Pons (tissue), 1 donor: ENCODE data around the gene SLC11A1.

ENCODE experiments used
- DNase-seq: peaks from one replicate; pipeline ENCODE4 v3.0.0-alpha.2; 2016; ENCODE audit warnings: low spot score

Gene SLC11A1

GRCh38 chr2:218381916-218382366, at the start of gene SLC11A1:
Gene SLC11A1, plus strand, starts transcription at chr2:218382273. Its CDS starts 96 bp downstream, at chr2:218382369.
- DNase-seq, result peak; percentile 74

- no peak for DNase-seq
These were observed 49.8 kb upstream of the SLC11A1 start for GRCh38 chr2:218332288-218332687.

- DNase-seq, result peak; percentile 41
These were observed 49.0 kb upstream of the SLC11A1 start for GRCh38 chr2:218332920-218333645.

GRCh38 chr2:218334531-218334930, 47.5 kb upstream of the SLC11A1 start:
- DNase-seq, result no peak

GRCh38 chr2:218340656-218341055, 41.4 kb upstream of the SLC11A1 start:
- no peak for DNase-seq

- DNase-seq, result no peak
These were observed 40.7 kb upstream of the SLC11A1 start for GRCh38 chr2:218341381-218341780.

GRCh38 chr2:218342837-218343236, 39.2 kb upstream of the SLC11A1 start:
- no peak for DNase-seq

GRCh38 chr2:218343591-218343990, 38.5 kb upstream of the SLC11A1 start:
- DNase-seq, result no peak

- no peak for DNase-seq
These were observed 37.9 kb upstream of the SLC11A1 start for GRCh38 chr2:218344090-218344754.

- DNase-seq, result no peak
These were observed 37.2 kb upstream of the SLC11A1 start for GRCh38 chr2:218344755-218345417.

- DNase-seq, result no peak
These were observed 36.4 kb upstream of the SLC11A1 start for GRCh38 chr2:218345491-218346236.

GRCh38 chr2:218347172-218347571, 34.9 kb upstream of the SLC11A1 start:
- no peak for DNase-seq

GRCh38 chr2:218354045-218354444, 28.0 kb upstream of the SLC11A1 start:
- no peak for DNase-seq

- no peak for DNase-seq
These were observed 27.1 kb upstream of the SLC11A1 start for GRCh38 chr2:218354850-218355443.

- no peak for DNase-seq
These were observed 24.6 kb upstream of the SLC11A1 start for GRCh38 chr2:218357236-218358177.

- DNase-seq, result peak; percentile 63
These were observed 21.6 kb upstream of the SLC11A1 start for GRCh38 chr2:218360453-218360852.

GRCh38 chr2:218362606-218363005, 19.5 kb upstream of the SLC11A1 start:
- no peak for DNase-seq

- no peak for DNase-seq
These were observed 18.3 kb upstream of the SLC11A1 start for GRCh38 chr2:218363736-218364135.

- DNase-seq, result no peak
These were observed 17.9 kb upstream of the SLC11A1 start for GRCh38 chr2:218364196-218364595.

GRCh38 chr2:218366621-218367414, 15.3 kb upstream of the SLC11A1 start:
- DNase-seq, result no peak
